MCF 10A (cell line): ENCODE data around the gene TCEAL1. TPM values are rescaled to one million over a fixed set of nuclear protein-coding genes. Genes with fewer than 3 reads are reported as not detected.

Source experiments
- BruUV-seq: library from RNA; stranded (reverse); fragments of 400-500 nt; replicated peaks from 2 replicates; lab custom pipeline; 2021; lab: Mats Ljungman, UMichigan
- CTCF ChIA-PET: fragments of 300-600 bp; sonication (Branson Sonifier 250); formaldehyde crosslinking; extraction: SDS; loops from one replicate; lab custom pipeline; 2021; ENCODE audit warnings: antibody characterized with exemption, inconsistent platforms; lab: Yijun Ruan, JAX
- POLR2A ChIA-PET: fragments of 300-600, 350-650 bp; sonication (Branson Sonifier 250); formaldehyde crosslinking; extraction: SDS; loops from one replicate; lab custom pipeline; 2020; ENCODE audit warnings: antibody characterized with exemption, inconsistent platforms; lab: Yijun Ruan, JAX
- DNase-seq: peaks from one replicate; pipeline ENCODE4 v3.0.0-alpha.2; 2018; ENCODE audit not compliant: unreplicated experiment
- H3K27ac Mint-ChIP-seq: one replicate; pipeline ENCODE4 v1.8.0; 2022; ENCODE audit warnings: mild to moderate bottlenecking, low read depth, mixed read lengths; ENCODE audit not compliant: unreplicated experiment
- H3K27me3 Mint-ChIP-seq: one replicate; pipeline ENCODE4 v1.8.0; 2022; ENCODE audit warnings: mixed read lengths; ENCODE audit not compliant: insufficient read depth, unreplicated experiment
- H3K36me3 Mint-ChIP-seq: one replicate; pipeline ENCODE4 v1.8.0; 2022; ENCODE audit warnings: mild to moderate bottlenecking, moderate library complexity, mixed read lengths; ENCODE audit not compliant: insufficient read depth, unreplicated experiment
- H3K4me1 Mint-ChIP-seq: one replicate; pipeline ENCODE4 v1.8.0; 2022; ENCODE audit warnings: mixed read lengths; ENCODE audit not compliant: insufficient read depth, unreplicated experiment
- H3K4me3 Mint-ChIP-seq: one replicate; pipeline ENCODE4 v1.8.0; 2022; ENCODE audit warnings: mild to moderate bottlenecking, moderate library complexity, mixed read lengths; ENCODE audit not compliant: unreplicated experiment
- H3K9me3 Mint-ChIP-seq: one replicate; pipeline ENCODE4 v1.8.0; 2022; ENCODE audit warnings: mixed read lengths; ENCODE audit not compliant: unreplicated experiment
- CTCF ChIP-seq: fragments of 200-600 bp; IDR thresholded peaks from one replicate; pipeline ENCODE4 v1.8.0; 2022; ENCODE audit warnings: antibody characterized with exemption, mild to moderate bottlenecking; ENCODE audit not compliant: unreplicated experiment
- intact Hi-C: fragments of 100-400 bp; cut with micrococcal nuclease; formaldehyde crosslinking; loops from 2 replicates; pipeline ENCODE4 v1.14.1; 2022
- total RNA-seq: library from RNA; stranded (reverse); gene quantifications from 2 replicates; pipeline ENCODE4 v1.2.3, GENCODE V29; 2022

TCEAL1 gene
- total RNA-seq, 1 experiment from 2014 or later = 5.7 TPM

GRCh38 chrX:103624111-103624510, 4.7 kb upstream of the TCEAL1 start:
- H3K9me3 Mint-ChIP-seq = no peaks in the 10 kb centered on the region
- BruUV-seq = no TSS peak
- no peak overlapping the region for H3K4me3 Mint-ChIP-seq
- intact Hi-C loops = no loop called here
- H3K27me3 Mint-ChIP-seq = peaks cover 39% of the 10 kb centered on the region
- POLR2A ChIA-PET = interaction anchor here (0.6 kb wide), 1 partner anchor 145 kb away, joined by 3 read pairs; no protein-coding TSS in a partner anchor
- H3K4me1 Mint-ChIP-seq = peaks cover 8% of the 10 kb centered on the region
- H3K36me3 Mint-ChIP-seq = peaks cover 9% of the 10 kb centered on the region
- no peak for DNase-seq
- TF ChIP-seq CTCF = no peak
- H3K27ac Mint-ChIP-seq = no peak overlapping the region
- CTCF ChIA-PET = no interaction called here

GRCh38 chrX:103626855-103627254, 1.9 kb upstream of the TCEAL1 start:
- intact Hi-C loops = no loop called here
- POLR2A ChIA-PET = interaction anchor here (0.6 kb wide), 1 partner anchor 10 kb away, joined by 3 read pairs; no protein-coding TSS in a partner anchor
- peak; percentile 26 for DNase-seq

GRCh38 chrX:103629318-103630170, 769 bp downstream of the TCEAL1 start:
- intact Hi-C loops = loop anchor here (2.0 kb wide), 2 partner anchors 57 to 97 kb away; partner anchors contain the start of gene MORF4L2

More at GRCh38 chrX:103626855-103627254, 1.9 kb upstream of the TCEAL1 start:
- no peak overlapping the region for H3K4me3 Mint-ChIP-seq
- H3K27ac Mint-ChIP-seq = no peak overlapping the region
- peaks cover 5% of the 10 kb centered on the region for H3K36me3 Mint-ChIP-seq
- no peaks in the 10 kb centered on the region for H3K9me3 Mint-ChIP-seq
- BruUV-seq = no TSS peak
- H3K4me1 Mint-ChIP-seq = peaks cover 15% of the 10 kb centered on the region
- CTCF ChIA-PET = no interaction called here
- H3K27me3 Mint-ChIP-seq = peaks cover 41% of the 10 kb centered on the region
- no peak for TF ChIP-seq CTCF

More at GRCh38 chrX:103629318-103630170, 769 bp downstream of the TCEAL1 start:
- H3K4me1 Mint-ChIP-seq = peaks cover 13% of the 10 kb centered on the region
- H3K4me3 Mint-ChIP-seq = peak overlapping the region; percentile 84
- H3K36me3 Mint-ChIP-seq = peaks cover 5% of the 10 kb centered on the region
- peak overlapping the region; percentile 84 for H3K27ac Mint-ChIP-seq
- CTCF ChIA-PET = interaction anchor here (0.6 to 1.7 kb wide), 7 partner anchors 10 to 315 kb away, joined by 3 to 5 read pairs (median 3); no protein-coding TSS in a partner anchor
- H3K9me3 Mint-ChIP-seq = no peaks in the 10 kb centered on the region
- POLR2A ChIA-PET = interaction anchor here (0.8 to 2.0 kb wide), 11 partner anchors 13 to 203 kb away, joined by 3 to 11 read pairs (median 3); partner anchors contain the start of genes MORF4L2, RAB9B and TCEAL4
- peak; percentile 49 for DNase-seq
- no TSS peak for BruUV-seq
- peaks cover 42% of the 10 kb centered on the region for H3K27me3 Mint-ChIP-seq
- TF ChIP-seq CTCF = peak; percentile 28
